ENCODE results near the gene ALDH2. TPM values are rescaled to one million over a fixed set of nuclear protein-coding genes. Genes with fewer than 3 reads are reported as not detected.
A peak's percentile ranks its signal among the peaks of the same experiment; 100 is the strongest.

ALDH2 gene
- total RNA-seq, 6 donors from 2014 or later, result 138 to 573 (median 265) TPM

DNA sequence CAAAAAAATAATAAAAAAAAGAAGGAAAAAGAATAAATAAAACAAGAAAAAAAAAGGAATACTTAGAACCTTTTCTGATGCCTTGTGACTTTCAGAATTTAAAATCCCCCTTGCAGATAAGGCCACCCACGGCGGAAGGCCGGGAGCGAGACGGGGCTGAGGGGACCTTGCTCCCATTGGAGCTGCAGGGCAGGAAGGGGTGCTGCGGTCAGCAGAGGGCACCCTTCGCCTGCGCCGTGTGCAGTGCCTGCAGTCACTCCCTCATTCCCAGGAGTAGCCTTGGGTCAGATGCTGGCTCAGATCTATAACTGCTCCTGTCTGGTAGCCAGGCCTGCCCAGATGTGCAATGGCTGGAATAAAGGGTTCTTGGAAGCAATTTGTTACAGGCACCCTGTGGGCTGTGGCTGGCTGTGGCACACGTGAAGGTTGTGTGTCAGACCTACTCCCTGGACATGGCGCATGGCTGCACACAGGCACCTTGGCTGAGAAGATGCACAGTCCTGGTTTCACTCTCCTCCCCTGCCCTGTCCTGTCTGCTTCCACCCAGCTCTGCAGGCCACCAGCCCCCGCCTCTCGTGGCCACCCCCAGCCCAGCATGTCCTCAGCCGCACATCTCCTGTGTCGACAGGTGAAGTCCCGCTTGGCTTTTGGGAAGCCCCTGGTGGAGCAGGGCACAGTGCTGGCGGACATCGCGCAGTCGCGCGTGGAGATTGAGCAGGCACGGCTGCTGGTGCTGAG is 13.4 kb upstream of the ALDH2 start:
- WGBS, 2 donors, result 51 to 69% methylated on average over 16 to 23 of the region's 23 CpGs
- DNase-seq, result peak; percentile 60 to 88
- Histone ChIP-seq H3K27ac (no peak overlapping the region), H3K4me1 (peaks cover 18 to 28% (median 23%) of the 10 kb centered on the region in 4 donors), H3K27me3 (no peaks in the 10 kb centered on the region), H3K36me3 (peaks cover 5 to 25% (median 12%) of the 10 kb centered on the region in 4 donors), H3K9me3 (no peaks in the 10 kb centered on the region), H3K4me3 (no peak overlapping the region)
- TF ChIP-seq POLR2A (IDR thresholded peaks at IDR 0.05) (no peak), POLR2AphosphoS5 (IDR thresholded peaks at IDR 0.05) (peak; percentile 14 to 20)
- TF ChIP-seq, protein P1, sequence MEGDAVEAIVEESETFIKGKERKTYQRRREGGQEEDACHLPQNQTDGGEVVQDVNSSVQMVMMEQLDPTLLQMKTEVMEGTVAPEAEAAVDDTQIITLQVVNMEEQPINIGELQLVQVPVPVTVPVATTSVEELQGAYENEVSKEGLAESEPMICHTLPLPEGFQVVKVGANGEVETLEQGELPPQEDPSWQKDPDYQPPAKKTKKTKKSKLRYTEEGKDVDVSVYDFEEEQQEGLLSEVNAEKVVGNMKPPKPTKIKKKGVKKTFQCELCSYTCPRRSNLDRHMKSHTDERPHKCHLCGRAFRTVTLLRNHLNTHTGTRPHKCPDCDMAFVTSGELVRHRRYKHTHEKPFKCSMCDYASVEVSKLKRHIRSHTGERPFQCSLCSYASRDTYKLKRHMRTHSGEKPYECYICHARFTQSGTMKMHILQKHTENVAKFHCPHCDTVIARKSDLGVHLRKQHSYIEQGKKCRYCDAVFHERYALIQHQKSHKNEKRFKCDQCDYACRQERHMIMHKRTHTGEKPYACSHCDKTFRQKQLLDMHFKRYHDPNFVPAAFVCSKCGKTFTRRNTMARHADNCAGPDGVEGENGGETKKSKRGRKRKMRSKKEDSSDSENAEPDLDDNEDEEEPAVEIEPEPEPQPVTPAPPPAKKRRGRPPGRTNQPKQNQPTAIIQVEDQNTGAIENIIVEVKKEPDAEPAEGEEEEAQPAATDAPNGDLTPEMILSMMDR (IDR thresholded peaks at IDR 0.05), result peak; percentile 69 to 88 (median 80)
- ATAC-seq (ENCODE audit: low FRiP score in 2 of 2), result peak; percentile 90 to 91

DNA sequence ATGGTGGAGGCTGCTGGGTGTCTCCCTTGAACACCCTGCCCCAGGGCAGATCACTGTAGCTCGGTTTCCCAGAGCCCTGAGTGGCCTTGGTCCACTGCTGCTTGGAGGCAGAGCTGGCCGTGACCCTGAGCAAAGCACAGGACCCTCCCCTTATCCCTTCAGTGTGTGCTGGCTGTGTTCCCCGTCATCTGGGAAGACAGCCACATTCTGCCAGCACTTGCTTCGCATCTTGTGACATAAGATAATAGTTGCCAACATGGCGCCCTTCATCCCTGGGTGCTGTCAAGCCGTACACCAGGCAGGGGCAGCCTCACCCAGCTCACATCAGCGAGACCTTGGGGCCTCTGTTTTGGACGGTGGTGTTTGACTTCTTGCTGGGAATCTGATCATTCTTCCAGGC is 12.1 kb upstream of the ALDH2 start:
- 82 to 85% methylated on average over 4 to 8 of the region's 8 CpGs for whole genome bisulfite sequencing, 2 donors
- H3K4me3 ChIP-seq, result no peak overlapping the region
- TF ChIP-seq POLR2A (IDR thresholded peaks at IDR 0.05) (no peak), EP300 (IDR thresholded peaks at IDR 0.05) (no peak), POLR2AphosphoS5 (IDR thresholded peaks at IDR 0.05) (no peak)
- TF ChIP-seq, protein P1 (IDR thresholded peaks at IDR 0.05), result no peak
- peaks cover 22 to 41% (median 29%) of the 10 kb centered on the region in 4 donors for H3K4me1 ChIP-seq
- peak overlapping the region in 1 of 4 donors; percentile 35 for H3K27ac ChIP-seq
- DNase-seq (no peak), ATAC-seq (ENCODE audit: low FRiP score in 2 of 2) (no peak)
- no peaks in the 10 kb centered on the region for H3K9me3 ChIP-seq
- H3K36me3 ChIP-seq, result peaks cover 5 to 19% (median 10%) of the 10 kb centered on the region in 4 donors
- no peaks in the 10 kb centered on the region for H3K27me3 ChIP-seq

DNA sequence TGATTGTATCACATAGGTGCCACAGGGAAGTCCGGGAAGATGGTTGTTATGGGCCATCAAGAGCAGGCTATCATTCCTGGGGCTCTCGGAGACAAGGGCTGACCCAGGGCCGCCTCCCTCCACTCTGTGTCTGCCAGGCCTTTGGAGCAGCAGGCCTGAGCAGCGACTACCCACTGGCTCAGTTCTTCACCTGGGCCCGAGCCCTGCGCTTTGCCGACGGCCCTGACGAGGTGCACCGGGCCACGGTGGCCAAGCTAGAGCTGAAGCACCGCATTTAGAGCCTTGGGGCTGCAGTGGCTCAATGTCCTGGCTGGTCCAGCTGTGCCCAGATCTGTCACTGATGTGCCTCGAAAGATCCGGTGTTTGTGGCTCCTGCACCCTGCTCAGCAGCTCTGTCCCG is 10.5 kb upstream of the ALDH2 start:
- Histone ChIP-seq H3K9me3 (no peaks in the 10 kb centered on the region), H3K36me3 (peaks cover under 1 to 19% (median 3%) of the 10 kb centered on the region in 4 donors), H3K27me3 (no peaks in the 10 kb centered on the region), H3K4me3 (no peak overlapping the region), H3K4me1 (peaks cover 22 to 41% (median 29%) of the 10 kb centered on the region in 4 donors), H3K27ac (peak overlapping the region in 3 of 4 donors; percentile 69 to 91 (median 88))
- no peak for ATAC-seq (ENCODE audit: low FRiP score in 2 of 2)
- peak in 1 of 2 donors; percentile 64 for DNase-seq
- 96 to 100% methylated on average over 4 to 15 of the region's 15 CpGs for WGBS, 2 donors
- TF ChIP-seq, protein P1 (IDR thresholded peaks at IDR 0.05), result no peak
- no peak for TF ChIP-seq POLR2AphosphoS5 (IDR thresholded peaks at IDR 0.05)
- no peak for TF ChIP-seq POLR2A (IDR thresholded peaks at IDR 0.05)
- TF ChIP-seq EP300 (IDR thresholded peaks at IDR 0.05), result no peak

DNA sequence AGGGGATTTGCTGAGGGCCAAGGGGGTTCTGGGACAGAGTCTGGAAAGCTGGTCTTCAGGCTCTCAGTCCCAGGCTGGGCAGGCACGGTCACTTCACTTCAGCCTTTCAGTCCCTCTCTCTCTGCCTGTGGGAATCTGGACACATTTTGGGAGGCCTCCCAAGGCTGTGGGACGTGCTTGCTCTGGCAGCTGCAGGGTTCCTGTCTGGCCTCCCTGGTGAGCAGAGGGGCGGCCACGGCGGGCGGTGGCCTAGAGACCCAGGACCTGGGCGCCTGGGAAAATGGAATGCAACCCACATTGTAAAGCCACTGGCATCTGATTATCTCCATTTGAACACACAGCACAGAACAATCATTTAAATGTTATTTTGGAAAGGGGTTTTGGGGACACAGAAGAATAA is 10.1 kb upstream of the ALDH2 start:
- no peak for ATAC-seq (ENCODE audit: low FRiP score in 2 of 2)
- Histone ChIP-seq H3K27me3 (no peaks in the 10 kb centered on the region), H3K9me3 (no peaks in the 10 kb centered on the region), H3K4me1 (peaks cover 22 to 41% (median 29%) of the 10 kb centered on the region in 4 donors), H3K4me3 (no peak overlapping the region), H3K27ac (peak overlapping the region; percentile 67 to 91 (median 78)), H3K36me3 (peaks cover 0 to 16% (median 2%) of the 10 kb centered on the region in 4 donors)
- TF ChIP-seq, protein P1 (IDR thresholded peaks at IDR 0.05), result no peak
- no peak for TF ChIP-seq POLR2AphosphoS5 (IDR thresholded peaks at IDR 0.05)
- TF ChIP-seq POLR2A (IDR thresholded peaks at IDR 0.05), result no peak
- TF ChIP-seq EP300 (IDR thresholded peaks at IDR 0.05), result no peak
- 65 to 83% methylated on average over 5 to 7 of the region's 7 CpGs for WGBS, 2 donors
- DNase-seq, result peak in 1 of 2 donors; percentile 55
